Stimulated activated CD4-positive, alpha-beta T cell treated with anti-CD3 and anti-CD28 coated beads, TNF-alpha, amount 100 ng/mL, for 4 hours (primary cell): ENCODE data around the gene ERG.

Experiments
- DNase-seq, 3 experiments: peaks; one replicate each; pipeline ENCODE4 v3.0.0-alpha.2; 2020; ENCODE audit warnings: low read depth in 3 of 3

ERG gene

DNA sequence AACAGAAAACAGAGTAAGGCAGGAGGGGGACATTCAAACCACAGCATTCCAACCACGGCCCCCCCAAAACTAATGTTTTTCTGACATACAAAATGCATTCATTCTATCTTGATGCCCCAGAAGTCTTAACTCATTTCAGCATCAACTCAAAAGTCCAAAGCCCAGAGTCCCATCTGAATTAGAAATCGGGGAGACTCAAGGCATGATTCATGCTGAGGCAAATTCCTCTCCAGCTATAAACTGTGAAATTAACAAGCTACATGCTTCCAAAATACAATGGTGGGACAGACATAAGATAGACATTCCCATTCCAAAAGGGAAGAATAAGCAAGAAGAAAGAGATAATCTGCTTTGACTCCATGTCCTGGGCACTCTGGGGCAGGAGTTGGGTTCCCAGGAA is 167.6 kb downstream of the ERG start:
- DNase-seq, result no peak
